A549 (cell line): ENCODE data around the gene SLC6A6. TPM values are rescaled to one million over a fixed set of nuclear protein-coding genes. Genes with fewer than 3 reads are reported as not detected.

Experiments used
- ATAC-seq, 2 experiments: fragments of 200-7000 bp in 1 of 2; fragments of >200 bp in 1 of 2; cut with Nextera tagmentation in 1 of 2; cut with Tn5 transposase in 1 of 2; 3 replicates each; pipeline versions ENCODE4 v1.8.0 to v1.9.1; 2018 to 2020; ENCODE audit warnings: mild to moderate bottlenecking in 1 of 2, moderate library complexity in 1 of 2
- CTCF ChIA-PET: fragments of 300-600 bp; sonication (Branson Sonifier 250); formaldehyde crosslinking; extraction: SDS; loops from one replicate; lab custom pipeline; 2021; ENCODE audit warnings: antibody characterized with exemption, inconsistent platforms; lab: Yijun Ruan, JAX
- POLR2A ChIA-PET: fragments of 350-600 bp; formaldehyde crosslinking; extraction: SDS; loops from one replicate; lab custom pipeline; 2021; ENCODE audit warnings: antibody characterized with exemption, inconsistent platforms; lab: Yijun Ruan, JAX
- DNase-seq, 2 experiments: peaks; one replicate each; pipeline versions ENCODE4 v3.0.0 to v3.0.0-alpha.2; 2011 to 2016; ENCODE audit warnings: low read depth in 1 of 2, low spot score in 1 of 2
- FAIRE-seq: peaks from 2 replicates; lab custom pipeline; 2011; peaks lifted over from hg19 to GRCh38; lab: Jason Lieb, UNC
- H3K27ac ChIP-seq, 2 experiments: fragments of >200 bp; sonication (Bioruptor Twin); formaldehyde crosslinking; 3 replicates each; pipeline ENCODE4 v1.5.1; 2016 to 2017
- H3K4me1 ChIP-seq: fragments of >200 bp; sonication (Bioruptor Twin); formaldehyde crosslinking; 3 replicates; pipeline ENCODE4 v1.6.1; 2016
- H3K4me2 ChIP-seq: fragments of >200 bp; sonication (Bioruptor Twin); formaldehyde crosslinking; 3 replicates; pipeline ENCODE4 v1.6.1; 2016
- H3K4me3 ChIP-seq: fragments of >200 bp; sonication (Bioruptor Twin); formaldehyde crosslinking; 3 replicates; pipeline ENCODE4 v1.5.1; 2016
- H3K9me3 ChIP-seq: fragments of >200 bp; sonication (Bioruptor Twin); formaldehyde crosslinking; 3 replicates; pipeline ENCODE4 v1.6.1; 2016
- ATOH8 ChIP-seq: fragments of 250-450 bp; sonication (Bioruptor Pico); IDR thresholded peaks from 2 replicates; pipeline ENCODE4 v1.5.0; 2020; ENCODE audit warnings: low read depth, mild to moderate bottlenecking, moderate library complexity
- CEBPB ChIP-seq, 2 experiments: fragments of >200 bp in 1 of 2; sonication (Bioruptor Twin) in 1 of 2; formaldehyde crosslinking in 1 of 2; IDR thresholded peaks; 2 replicates each; pipeline ENCODE4 v1.6.1; 2012 to 2016
- CHD4 ChIP-seq: fragments of 200-600 bp; sonication (generic); IDR thresholded peaks from 2 replicates; pipeline ENCODE4 v1.6.1; 2016; ENCODE audit warnings: antibody characterized with exemption, mild to moderate bottlenecking, borderline replicate concordance
- ESRRA ChIP-seq: fragments of 150-350 bp; IDR thresholded peaks from 2 replicates; pipeline ENCODE4 v1.6.1; 2014; ENCODE audit warnings: mild to moderate bottlenecking, low read length, borderline replicate concordance
- FOSB ChIP-seq: fragments of 250-450 bp; sonication (Bioruptor Pico); IDR thresholded peaks from 2 replicates; pipeline ENCODE4 v1.5.0; 2020; ENCODE audit warnings: mild to moderate bottlenecking, moderate library complexity
- FOSL2 ChIP-seq, 2 experiments: fragments of 450-650 bp in 1 of 2; fragments of >200 bp in 1 of 2; sonication (Bioruptor Twin) in 1 of 2; formaldehyde crosslinking; IDR thresholded peaks; 2 replicates each; pipeline versions ENCODE4 v1.5.0 to v1.6.1; 2016 to 2020; ENCODE audit warnings: mild to moderate bottlenecking in 1 of 2, moderate library complexity in 1 of 2
- HEYL ChIP-seq: fragments of 250-450 bp; sonication (Bioruptor Pico); IDR thresholded peaks from 2 replicates; pipeline ENCODE4 v1.8.0; 2021; ENCODE audit warnings: mild to moderate bottlenecking, moderate library complexity
- HOXA7 ChIP-seq: fragments of 250-450 bp; sonication (Bioruptor Pico); IDR thresholded peaks from 2 replicates; pipeline ENCODE4 v1.5.0; 2020; ENCODE audit warnings: mild to moderate bottlenecking, moderate library complexity
- KDM1A ChIP-seq: fragments of 200-600 bp; sonication (generic); IDR thresholded peaks from 2 replicates; pipeline ENCODE4 v1.6.1; 2016; ENCODE audit warnings: low read depth, mild to moderate bottlenecking
- MYC ChIP-seq: IDR thresholded peaks from 2 replicates; pipeline ENCODE4 v1.6.1; 2012; ENCODE audit warnings: mild to moderate bottlenecking, inconsistent platforms, low read length, improper control_type of control experiment, borderline replicate concordance
- NFE2L2 ChIP-seq: fragments of 150-350 bp; conservative IDR thresholded peaks from 2 replicates; pipeline ENCODE4 v1.6.1; 2014; ENCODE audit warnings: low read length
- PHF8 ChIP-seq: fragments of 200-600 bp; sonication (generic); IDR thresholded peaks from 2 replicates; pipeline ENCODE4 v1.6.1; 2016; ENCODE audit warnings: low read depth, mild to moderate bottlenecking, antibody characterized with exemption, moderate library complexity, borderline replicate concordance
- POLR2A ChIP-seq: IDR thresholded peaks from 2 replicates; pipeline ENCODE4 v1.6.1; 2012; ENCODE audit warnings: mild to moderate bottlenecking, low read length
- POLR2AphosphoS2 ChIP-seq: conservative IDR thresholded peaks from 2 replicates; pipeline ENCODE4 v1.6.1; 2012; ENCODE audit warnings: low read length, improper control_type of control experiment, inconsistent platforms
- RFX5 ChIP-seq: fragments of 450-650 bp; IDR thresholded peaks from 2 replicates; pipeline ENCODE4 v1.7.1; 2014; ENCODE audit warnings: antibody characterized with exemption, mild to moderate bottlenecking, moderate library complexity
- SMC3 ChIP-seq: fragments of >200 bp; sonication (Bioruptor Twin); formaldehyde crosslinking; IDR thresholded peaks from 3 replicates; pipeline ENCODE4 v1.6.1; 2018; ENCODE audit warnings: inconsistent platforms
- TP53 ChIP-seq: fragments of 250-450 bp; sonication (Bioruptor Pico); IDR thresholded peaks from 2 replicates; pipeline ENCODE4 v1.5.0; 2021; ENCODE audit warnings: mild to moderate bottlenecking, moderate library complexity
- ZC3H11A ChIP-seq: fragments of 450-650 bp; IDR thresholded peaks from 2 replicates; pipeline ENCODE4 v1.6.1; 2014; ENCODE audit warnings: antibody characterized with exemption, mild to moderate bottlenecking
- ZFP36 ChIP-seq: fragments of 450-650 bp; IDR thresholded peaks from 2 replicates; pipeline ENCODE4 v1.6.1; 2014; ENCODE audit warnings: borderline replicate concordance; ENCODE audit not compliant: partially characterized antibody
- ZNF302 ChIP-seq: fragments of 250-450 bp; sonication (Bioruptor Pico); IDR thresholded peaks from 2 replicates; pipeline ENCODE4 v1.9.0; 2021; ENCODE audit warnings: inconsistent platforms, mild to moderate bottlenecking, moderate library complexity
- ZSCAN20 ChIP-seq: fragments of 250-450 bp; sonication (Bioruptor Pico); IDR thresholded peaks from 2 replicates; pipeline ENCODE4 v1.8.0; 2022; ENCODE audit warnings: mild to moderate bottlenecking, moderate library complexity
- WGBS: methylation state at CpG from one replicate; pipeline ENCODE4 v1.1.6; 2017; ENCODE audit errors: missing lambda C conversion rate; 5-methylcytosine and 5-hydroxymethylcytosine counted together
- polyA plus RNA-seq, 4 experiments: library from polyadenylated mRNA; depleted of rRNA in 3 of 4; stranded (reverse); fragments of >200 nt; fragmentation: RNase III in 1 of 4; extraction: RNeasy Plus Mini Kit Qiagen cat#74134 plus additional on column Dnase treatment in 1 of 4; gene quantifications; 2 replicates in 3 of 4; 3 replicates in 1 of 4; pipeline ENCODE4 v1.2.3, GENCODE V29; 2011 to 2017
- TF ChIP-seq, protein P1 (sequence below): fragments of 450-650 bp; IDR thresholded peaks from 2 replicates; pipeline ENCODE4 v1.6.1; 2014; ENCODE audit warnings: antibody characterized with exemption
- TF ChIP-seq, protein P2 (sequence below): IDR thresholded peaks from 2 replicates; pipeline ENCODE4 v1.6.1; 2012

Gene SLC6A6
- polyA plus RNA-seq, 2 of the 4 experiments (the other 2 are of a cell fraction), result 73.3 to 73.8 TPM

DNA sequence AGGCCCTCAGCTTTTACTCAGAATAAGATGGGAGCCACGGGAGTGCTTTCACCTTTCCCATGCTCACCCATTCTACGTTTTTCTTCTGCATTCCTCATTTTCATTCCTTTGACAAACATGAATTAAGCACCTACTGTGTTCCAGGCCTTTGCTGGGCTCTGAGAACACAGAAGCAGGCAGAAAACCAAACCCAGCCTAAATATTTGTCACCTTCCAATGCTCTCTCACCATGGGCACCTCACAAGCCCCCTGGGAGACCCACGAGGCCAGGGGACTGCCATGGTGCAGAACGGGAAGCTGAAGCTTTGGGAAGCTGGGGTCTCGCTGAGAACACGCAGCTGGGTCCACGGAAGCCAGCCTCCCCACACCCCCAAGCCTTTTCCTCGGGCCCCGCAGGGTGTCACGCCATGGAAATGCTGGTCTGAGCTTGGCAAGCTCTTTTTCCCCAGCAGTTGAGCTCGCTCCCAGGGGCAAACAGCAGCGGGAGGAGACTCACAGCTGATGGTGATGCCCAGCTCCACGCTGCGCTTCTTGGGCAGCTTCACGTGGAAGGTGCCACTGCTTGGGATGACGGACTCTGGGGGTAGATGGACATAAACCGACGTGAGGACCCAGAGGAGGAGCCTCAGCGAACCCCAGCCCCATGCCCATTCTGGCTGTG lies 110.0 kb downstream of the SLC6A6 start:
- 68% methylated on average over 19 of the region's 19 CpGs for WGBS
- ATAC-seq (no peak), DNase-seq (no peak), FAIRE-seq (no peak)
- POLR2A ChIA-PET, result no interaction called here
- no peaks in the 10 kb centered on the region for H3K9me3 ChIP-seq
- H3K4me2 ChIP-seq, result no peak overlapping the region
- no peak overlapping the region for H3K4me3 ChIP-seq
- CTCF ChIA-PET, result interaction anchor here (0.5 to 8.0 kb wide), 13 partner anchors 8 to 1792 kb away, joined by 3 to 63 read pairs (median 5); partner anchors contain the start of gene CCDC174
- no peak for TF ChIP-seq POLR2A
- no peak for TF ChIP-seq ESRRA
- TF ChIP-seq FOSB (CRISPR knock-in tag), result no peak
- TF ChIP-seq PHF8, result no peak
- TF ChIP-seq, protein P1, sequence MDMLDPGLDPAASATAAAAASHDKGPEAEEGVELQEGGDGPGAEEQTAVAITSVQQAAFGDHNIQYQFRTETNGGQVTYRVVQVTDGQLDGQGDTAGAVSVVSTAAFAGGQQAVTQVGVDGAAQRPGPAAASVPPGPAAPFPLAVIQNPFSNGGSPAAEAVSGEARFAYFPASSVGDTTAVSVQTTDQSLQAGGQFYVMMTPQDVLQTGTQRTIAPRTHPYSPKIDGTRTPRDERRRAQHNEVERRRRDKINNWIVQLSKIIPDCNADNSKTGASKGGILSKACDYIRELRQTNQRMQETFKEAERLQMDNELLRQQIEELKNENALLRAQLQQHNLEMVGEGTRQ, result no peak
- TF ChIP-seq, all 56 proteins: peak for 0
- no peaks in the 10 kb centered on the region for H3K4me1 ChIP-seq
- H3K27ac ChIP-seq, result no peak overlapping the region

GRCh38 chr3:14512942-14513327 lies 110.5 kb downstream of the SLC6A6 start:
- no peak for FAIRE-seq
- Histone ChIP-seq H3K9me3 (no peaks in the 10 kb centered on the region), H3K4me1 (no peaks in the 10 kb centered on the region), H3K4me2 (no peak overlapping the region)
- CTCF ChIA-PET, result interaction anchor here (0.5 to 8.0 kb wide), 8 partner anchors 10 to 1793 kb away, joined by 3 to 63 read pairs (median 7); no protein-coding TSS in a partner anchor
- TF ChIP-seq POLR2AphosphoS2 (no peak), ZSCAN20 (CRISPR knock-in tag) (no peak), NFE2L2 (no peak), RFX5 (no peak), HEYL (CRISPR knock-in tag) (no peak), ZNF302 (no peak), CHD4 (no peak), ZC3H11A (no peak), MYC (no peak), ATOH8 (CRISPR knock-in tag) (no peak), FOSL2 (IDR thresholded peaks at IDR 0.05) (no peak), FOSL2 (CRISPR knock-in tag; IDR thresholded peaks at IDR 0.05) (no peak), TP53 (no peak), KDM1A (no peak), SMC3 (no peak), ZFP36 (no peak), HOXA7 (CRISPR knock-in tag) (no peak), CEBPB (IDR thresholded peaks at IDR 0.05) (no peak)
- TF ChIP-seq, protein P2, sequence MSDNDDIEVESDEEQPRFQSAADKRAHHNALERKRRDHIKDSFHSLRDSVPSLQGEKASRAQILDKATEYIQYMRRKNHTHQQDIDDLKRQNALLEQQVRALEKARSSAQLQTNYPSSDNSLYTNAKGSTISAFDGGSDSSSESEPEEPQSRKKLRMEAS, result no peak
- TF ChIP-seq, all 56 proteins: peak for 0
- no peak for ATAC-seq
- POLR2A ChIA-PET, result no interaction called here
- WGBS, result 70% methylated on average over 9 of the region's 9 CpGs
- Histone ChIP-seq H3K27ac (no peak overlapping the region), H3K4me3 (no peak overlapping the region)
- DNase-seq, result no peak
